HepG2 (cell line): Measurements from ENCODE around the gene SLC25A5. TPM values are rescaled to one million over a fixed set of nuclear protein-coding genes. Genes with fewer than 3 reads are reported as not detected.

Source experiments
- ELF4 ChIP-seq: sonication (generic); formaldehyde crosslinking; IDR thresholded peaks from 2 replicates; pipeline ENCODE4 v1.5.0; 2020; ENCODE audit warnings: missing genetic modification reagents, mild to moderate bottlenecking, moderate library complexity, borderline replicate concordance
- ETV5 ChIP-seq: IDR thresholded peaks from 2 replicates; pipeline ENCODE4 v1.6.1; 2018; ENCODE audit warnings: missing biosample characterization, missing genetic modification reagents, inconsistent platforms, borderline replicate concordance
- HNF4G ChIP-seq, 2 experiments: sonication (generic) in 1 of 2; formaldehyde crosslinking in 1 of 2; IDR thresholded peaks; 2 replicates each; pipeline versions ENCODE4 v1.4.0 to v1.6.1; 2011 to 2020; ENCODE audit warnings: borderline replicate concordance in 2 of 2, low read depth in 2 of 2, mild to moderate bottlenecking in 2 of 2, low read length in 1 of 2, missing genetic modification reagents in 1 of 2, moderate library complexity in 1 of 2
- HOXA3 ChIP-seq: sonication (generic); formaldehyde crosslinking; IDR thresholded peaks from 2 replicates; pipeline ENCODE4 v1.5.0; 2020; ENCODE audit warnings: missing genetic modification reagents
- MAFK ChIP-seq, 2 experiments: IDR thresholded peaks in 1 of 2; conservative IDR thresholded peaks in 1 of 2; 2 replicates each; pipeline ENCODE4 v1.6.1; 2011; ENCODE audit warnings: improper control_type of control experiment in 2 of 2, low read length in 2 of 2
- MED1 ChIP-seq: sonication (generic); formaldehyde crosslinking; IDR thresholded peaks from 2 replicates; pipeline ENCODE4 v1.4.0; 2020; ENCODE audit warnings: missing genetic modification reagents
- MTA3 ChIP-seq: sonication (generic); formaldehyde crosslinking; IDR thresholded peaks from 2 replicates; pipeline ENCODE4 v1.4.0; 2020; ENCODE audit warnings: missing genetic modification reagents
- MYC ChIP-seq: sonication (generic); formaldehyde crosslinking; IDR thresholded peaks from 2 replicates; pipeline ENCODE4 v1.9.0; 2021; ENCODE audit warnings: missing genetic modification reagents, borderline replicate concordance
- NCOA2 ChIP-seq: sonication (generic); formaldehyde crosslinking; IDR thresholded peaks from 2 replicates; pipeline ENCODE4 v1.8.0; 2022; ENCODE audit warnings: inconsistent platforms
- PATZ1 ChIP-seq: sonication (generic); formaldehyde crosslinking; IDR thresholded peaks from 2 replicates; pipeline ENCODE4 v1.4.0; 2020; ENCODE audit warnings: missing genetic modification reagents
- PITX1 ChIP-seq: sonication (generic); formaldehyde crosslinking; IDR thresholded peaks from 2 replicates; pipeline ENCODE4 v1.5.1; 2020; ENCODE audit warnings: mild to moderate bottlenecking, missing genetic modification reagents
- TARDBP ChIP-seq: sonication (generic); formaldehyde crosslinking; IDR thresholded peaks from 2 replicates; pipeline ENCODE4 v1.8.0; 2022; ENCODE audit warnings: mild to moderate bottlenecking, missing genetic modification reagents
- TRIM22 ChIP-seq: fragments of 450-650 bp; IDR thresholded peaks from 2 replicates; pipeline ENCODE4 v1.6.1; 2017
- ZBTB4 ChIP-seq: sonication (generic); formaldehyde crosslinking; IDR thresholded peaks from 2 replicates; pipeline ENCODE4 v1.4.0; 2020; ENCODE audit warnings: missing genetic modification reagents, mild to moderate bottlenecking, borderline replicate concordance
- ZNF441 ChIP-seq: sonication (generic); formaldehyde crosslinking; IDR thresholded peaks from 2 replicates; pipeline ENCODE4 v1.7.0; 2021; ENCODE audit warnings: missing genetic modification reagents, borderline replicate concordance
- ZNF567 ChIP-seq: sonication (generic); formaldehyde crosslinking; IDR thresholded peaks from 2 replicates; pipeline ENCODE4 v1.8.1; 2023; ENCODE audit warnings: mild to moderate bottlenecking, missing genetic modification reagents, borderline replicate concordance
- ZNF597 ChIP-seq: sonication (generic); formaldehyde crosslinking; IDR thresholded peaks from 2 replicates; pipeline ENCODE4 v1.5.0; 2020; ENCODE audit warnings: missing genetic modification reagents
- polyA plus RNA-seq, 8 experiments: library from polyadenylated mRNA; depleted of rRNA in 3 of 8; stranded (reverse) in 7 of 8; unstranded in 1 of 8; fragments of >200 nt; fragmentation: Illumina TruSeq in 4 of 8; extraction: Trizol in 4 of 8; gene quantifications; 2 replicates each; pipeline versions ENCODE4 v1.2.1 to v1.2.3, GENCODE V29; 2011 to 2016; ENCODE audit warnings: low read depth in 4 of 8, missing spikeins in 1 of 8, mixed read lengths in 1 of 8; ENCODE audit not compliant: insufficient read depth in 1 of 8
- total RNA-seq, 5 experiments: library from RNA; depleted of rRNA; stranded (reverse); fragments of >200 nt; fragmentation: Illumina TruSeq; extraction: Trizol; gene quantifications; 2 replicates each; pipeline ENCODE4 v1.2.3, GENCODE V29; 2016; ENCODE audit warnings: low read depth in 1 of 5
- TF ChIP-seq, protein P1 (sequence below): sonication (generic); formaldehyde crosslinking; conservative IDR thresholded peaks from 2 replicates; pipeline ENCODE4 v1.8.1; 2023; ENCODE audit warnings: missing genetic modification reagents

The SLC25A5 gene
- total and polyA plus RNA-seq, 2 of the 13 experiments (the other 11 are each of a cell fraction or from before 2014, with no cell fraction given): 300 to 402 TPM

GRCh38 chrX:119502727-119503483 is 34.7 kb downstream of the SLC25A5 start (continued):
- TF ChIP-seq ZBTB4 (no peak), HOXA3 (CRISPR knock-in tag) (0 out of 2 replicates have a peak, but pooled peaks have one; percentile 5), NCOA2 (CRISPR knock-in tag) (0 out of 2 replicates have a peak, but pooled peaks have one; percentile 28), PATZ1 (peak; percentile 81), ELF4 (CRISPR knock-in tag) (peak; percentile 48; the same call in 1 of the 2 replicates), ZNF441 (CRISPR knock-in tag) (no peak), HNF4G (IDR thresholded peaks at IDR 0.05; ENCODE audit: borderline replicate concordance, low read depth, low read length) (no peak), HNF4G (CRISPR knock-in tag; IDR thresholded peaks at IDR 0.05; ENCODE audit: borderline replicate concordance, low read depth) (no peak), MED1 (CRISPR knock-in tag) (0 out of 2 replicates have a peak, but pooled peaks have one; percentile 17), PITX1 (CRISPR knock-in tag) (peak; percentile 52; the same call in 1 of the 2 replicates), ETV5 (CRISPR knock-in tag) (peak; percentile 78), TARDBP (CRISPR knock-in tag) (peak; percentile 40; the same call in 1 of the 2 replicates), TRIM22 (no peak), ZNF567 (CRISPR knock-in tag) (no peak), MAFK (conservative IDR thresholded peaks at IDR 0.05 in 1 of 2, IDR thresholded peaks at IDR 0.05 in 1 of 2; ENCODE audit: low read length in 2 of 2) (no peak), MYC (CRISPR knock-in tag) (0 out of 2 replicates have a peak, but pooled peaks have one; percentile 18), ZNF597 (CRISPR knock-in tag) (no peak), MTA3 (CRISPR knock-in tag) (no peak)
- TF ChIP-seq, protein P1, sequence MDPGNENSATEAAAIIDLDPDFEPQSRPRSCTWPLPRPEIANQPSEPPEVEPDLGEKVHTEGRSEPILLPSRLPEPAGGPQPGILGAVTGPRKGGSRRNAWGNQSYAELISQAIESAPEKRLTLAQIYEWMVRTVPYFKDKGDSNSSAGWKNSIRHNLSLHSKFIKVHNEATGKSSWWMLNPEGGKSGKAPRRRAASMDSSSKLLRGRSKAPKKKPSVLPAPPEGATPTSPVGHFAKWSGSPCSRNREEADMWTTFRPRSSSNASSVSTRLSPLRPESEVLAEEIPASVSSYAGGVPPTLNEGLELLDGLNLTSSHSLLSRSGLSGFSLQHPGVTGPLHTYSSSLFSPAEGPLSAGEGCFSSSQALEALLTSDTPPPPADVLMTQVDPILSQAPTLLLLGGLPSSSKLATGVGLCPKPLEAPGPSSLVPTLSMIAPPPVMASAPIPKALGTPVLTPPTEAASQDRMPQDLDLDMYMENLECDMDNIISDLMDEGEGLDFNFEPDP: no peak
